Measurements from ENCODE around the gene GPSM1.
"Not testable (repeated sequence)": the region's sequence is repeated elsewhere in the genome, so short reads cannot be mapped to it uniquely, and the experiment has no call there.

The GPSM1 gene

DNA sequence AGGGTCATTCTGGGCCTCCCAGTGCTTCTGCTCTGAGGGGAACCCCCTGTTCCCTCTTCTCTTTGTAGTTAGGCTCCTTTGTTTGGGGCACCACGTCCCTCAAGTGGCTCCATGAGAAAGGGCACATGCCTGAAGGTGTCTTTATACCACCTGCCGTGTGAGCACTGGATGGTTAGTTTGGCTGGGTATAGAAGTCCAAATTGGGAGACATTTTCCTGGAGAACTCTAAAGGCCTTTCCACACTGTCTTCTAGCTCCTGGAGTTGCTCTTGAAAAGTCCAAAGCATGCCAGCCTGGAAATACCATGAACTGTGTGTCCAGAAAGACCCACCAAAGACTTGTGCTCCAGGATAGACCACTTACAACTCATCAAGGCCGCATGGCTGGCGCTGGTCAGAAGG is 12.4 kb upstream of the GPSM1 start:
- Histone ChIP-seq H3K4me3 (ENCODE audit: low read depth in 1 of 2, low read length in 2 of 2) (no peak overlapping the region), H3K4me1 (ENCODE audit: insufficient read depth, low read length) (no peaks in the 10 kb centered on the region), H3K9ac (ENCODE audit: low read length) (no peak overlapping the region), H3K27me3 (ENCODE audit: control insufficient read depth in 1 of 2, insufficient read depth in 2 of 2, low read length in 2 of 2) (peaks cover 0 to 20% of the 10 kb centered on the region in 2 donors), H3K27ac (ENCODE audit: low read depth, low read length) (no peak overlapping the region), H3K36me3 (ENCODE audit: insufficient read depth, low read length) (no peaks in the 10 kb centered on the region), H3K9me3 (ENCODE audit: low read length) (no peaks in the 10 kb centered on the region)

- Histone ChIP-seq H3K9ac (ENCODE audit: low read length) (no peak overlapping the region), H3K9me3 (ENCODE audit: low read length) (no peaks in the 10 kb centered on the region), H3K27me3 (ENCODE audit: control insufficient read depth in 1 of 2, insufficient read depth in 2 of 2, low read length in 2 of 2) (peaks cover 0 to 10% of the 10 kb centered on the region in 2 donors), H3K36me3 (ENCODE audit: insufficient read depth, low read length) (no peaks in the 10 kb centered on the region), H3K27ac (ENCODE audit: low read depth, low read length) (no peak overlapping the region), H3K4me1 (ENCODE audit: insufficient read depth, low read length) (no peaks in the 10 kb centered on the region), H3K4me3 (ENCODE audit: low read depth in 1 of 2, low read length in 2 of 2) (no peak overlapping the region)
Observed at GRCh38 chr9:136316271-136316751, 11.0 kb upstream of the GPSM1 start.

- Histone ChIP-seq H3K4me3 (ENCODE audit: low read depth in 1 of 2, low read length in 2 of 2) (no peak overlapping the region), H3K9ac (ENCODE audit: low read length) (no peak overlapping the region), H3K27me3 (ENCODE audit: control insufficient read depth in 1 of 2, insufficient read depth in 2 of 2, low read length in 2 of 2) (peaks cover 0 to 2% of the 10 kb centered on the region in 2 donors), H3K36me3 (ENCODE audit: insufficient read depth, low read length) (no peaks in the 10 kb centered on the region), H3K4me1 (ENCODE audit: insufficient read depth, low read length) (no peaks in the 10 kb centered on the region), H3K9me3 (ENCODE audit: low read length) (no peaks in the 10 kb centered on the region), H3K27ac (ENCODE audit: low read depth, low read length) (no peak overlapping the region)
Observed at GRCh38 chr9:136316896-136317676, 10.3 kb upstream of the GPSM1 start.

DNA sequence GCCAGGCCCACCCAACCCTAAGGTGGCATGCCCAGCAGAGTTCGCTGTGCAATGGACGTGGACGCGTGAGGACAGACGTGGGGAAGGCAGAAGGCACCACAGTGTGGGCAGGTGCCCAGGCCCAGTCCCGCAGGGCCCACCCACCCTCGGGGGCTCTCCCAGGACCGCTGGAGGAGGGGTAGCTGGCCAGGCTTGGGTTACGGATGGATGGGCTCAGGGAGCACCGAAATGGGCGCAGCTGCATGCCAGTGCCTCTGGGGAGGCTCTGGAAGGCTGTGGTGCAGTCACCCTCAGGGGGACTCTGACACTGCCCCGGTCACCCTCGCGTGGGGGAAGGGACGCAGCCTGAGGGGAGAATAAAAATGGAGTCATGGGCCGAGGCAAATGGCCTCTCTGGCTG is 9.6 kb upstream of the GPSM1 start:
- Histone ChIP-seq H3K27ac (ENCODE audit: low read depth, low read length) (no peak overlapping the region), H3K27me3 (ENCODE audit: control insufficient read depth in 1 of 2, insufficient read depth in 2 of 2, low read length in 2 of 2) (no peaks in the 10 kb centered on the region), H3K9me3 (ENCODE audit: low read length) (no peaks in the 10 kb centered on the region)

GRCh38 chr9:136318111-136318775 is 9.1 kb upstream of the GPSM1 start:
- Histone ChIP-seq H3K9me3 (ENCODE audit: low read length) (no peaks in the 10 kb centered on the region), H3K36me3 (ENCODE audit: insufficient read depth, low read length) (no peaks in the 10 kb centered on the region), H3K4me3 (ENCODE audit: low read depth in 1 of 2, low read length in 2 of 2) (no peak overlapping the region), H3K4me1 (ENCODE audit: insufficient read depth, low read length) (no peaks in the 10 kb centered on the region), H3K9ac (ENCODE audit: low read length) (no peak overlapping the region), H3K27me3 (ENCODE audit: control insufficient read depth in 1 of 2, insufficient read depth in 2 of 2, low read length in 2 of 2) (no peaks in the 10 kb centered on the region), H3K27ac (ENCODE audit: low read depth, low read length) (no peak overlapping the region)

More for the DNA sequence above, 9.6 kb upstream of the GPSM1 start:
- no peak overlapping the region for H3K4me3 ChIP-seq (ENCODE audit: low read depth in 1 of 2, low read length in 2 of 2)
- no peak overlapping the region for H3K9ac ChIP-seq (ENCODE audit: low read length)
- no peaks in the 10 kb centered on the region for H3K36me3 ChIP-seq (ENCODE audit: insufficient read depth, low read length)
- H3K4me1 ChIP-seq (ENCODE audit: insufficient read depth, low read length): no peaks in the 10 kb centered on the region

DNA sequence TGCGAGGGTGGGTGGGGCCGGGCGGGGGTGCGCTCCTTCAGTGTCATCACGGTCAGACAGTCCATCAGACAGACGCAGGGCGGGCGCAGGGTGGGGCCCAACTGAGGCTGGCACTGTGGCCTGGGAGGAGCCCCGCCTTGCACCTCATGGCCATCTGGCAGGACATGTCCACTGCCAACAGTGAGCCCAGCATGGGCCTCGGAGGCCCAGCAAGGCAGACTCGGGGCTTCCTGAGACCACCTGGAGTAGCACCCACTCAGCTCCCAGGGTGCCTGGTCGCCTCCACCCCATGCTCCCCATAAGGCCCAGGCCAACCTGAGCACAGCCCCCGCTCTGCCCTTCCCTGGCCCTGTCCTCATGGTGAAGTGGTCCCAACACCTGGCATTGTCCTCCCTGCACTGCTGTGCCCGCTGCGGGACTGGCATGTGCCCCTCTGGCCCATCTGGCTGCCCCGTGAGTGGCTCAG is 8.5 kb upstream of the GPSM1 start:
- Histone ChIP-seq H3K9me3 (ENCODE audit: low read length) (no peaks in the 10 kb centered on the region), H3K9ac (ENCODE audit: low read length) (no peak overlapping the region)

DNA sequence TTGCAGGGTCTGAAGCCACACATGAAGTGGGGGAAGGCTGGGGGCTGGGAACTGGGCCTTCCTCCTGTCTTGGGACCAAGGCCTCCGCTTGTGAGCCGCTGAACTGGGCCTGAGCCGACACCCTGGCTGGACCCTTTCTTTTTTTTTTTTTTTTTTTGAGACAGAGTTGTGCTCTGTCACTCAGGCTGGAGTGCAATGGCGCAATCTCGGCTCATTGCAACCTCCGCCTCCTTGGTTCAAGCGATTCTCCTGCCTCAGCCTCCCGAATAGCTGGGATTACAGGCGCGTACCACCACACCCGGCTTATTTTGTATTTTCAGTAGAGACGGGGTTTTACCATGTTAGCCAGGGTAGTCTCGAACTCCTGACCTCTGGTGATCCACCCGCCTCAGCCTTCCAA is 8.1 kb upstream of the GPSM1 start:
- H3K36me3 ChIP-seq (ENCODE audit: insufficient read depth, low read length); H3K9me3 ChIP-seq (ENCODE audit: low read length): not testable (repeated sequence)

More for the DNA sequence above, 8.5 kb upstream of the GPSM1 start:
- H3K4me3 ChIP-seq (ENCODE audit: low read depth in 1 of 2, low read length in 2 of 2): no peak overlapping the region
- no peak overlapping the region for H3K27ac ChIP-seq (ENCODE audit: low read depth, low read length)
- H3K27me3 ChIP-seq (ENCODE audit: control insufficient read depth in 1 of 2, insufficient read depth in 2 of 2, low read length in 2 of 2): no peaks in the 10 kb centered on the region
- no peaks in the 10 kb centered on the region for H3K4me1 ChIP-seq (ENCODE audit: insufficient read depth, low read length)
- no peaks in the 10 kb centered on the region for H3K36me3 ChIP-seq (ENCODE audit: insufficient read depth, low read length)

GRCh38 chr9:136319955-136320354 is 7.4 kb upstream of the GPSM1 start:
- not testable (repeated sequence) for H3K36me3 ChIP-seq (ENCODE audit: insufficient read depth, low read length); H3K9me3 ChIP-seq (ENCODE audit: low read length); H3K27me3 ChIP-seq (ENCODE audit: control insufficient read depth in 1 of 2, insufficient read depth in 2 of 2, low read length in 2 of 2); H3K27ac ChIP-seq (ENCODE audit: low read depth, low read length); H3K4me1 ChIP-seq (ENCODE audit: insufficient read depth, low read length); H3K4me3 ChIP-seq (ENCODE audit: low read depth in 1 of 2, low read length in 2 of 2); H3K9ac ChIP-seq (ENCODE audit: low read length)

More for the DNA sequence above, 8.1 kb upstream of the GPSM1 start:
- H3K27ac ChIP-seq (ENCODE audit: low read depth, low read length); H3K9ac ChIP-seq (ENCODE audit: low read length); H3K27me3 ChIP-seq (ENCODE audit: control insufficient read depth in 1 of 2, insufficient read depth in 2 of 2, low read length in 2 of 2); H3K4me3 ChIP-seq (ENCODE audit: low read depth in 1 of 2, low read length in 2 of 2); H3K4me1 ChIP-seq (ENCODE audit: insufficient read depth, low read length): not testable (repeated sequence)

- not testable (repeated sequence) for H3K36me3 ChIP-seq (ENCODE audit: insufficient read depth, low read length); H3K9me3 ChIP-seq (ENCODE audit: low read length); H3K9ac ChIP-seq (ENCODE audit: low read length); H3K27me3 ChIP-seq (ENCODE audit: control insufficient read depth in 1 of 2, insufficient read depth in 2 of 2, low read length in 2 of 2); H3K27ac ChIP-seq (ENCODE audit: low read depth, low read length); H3K4me3 ChIP-seq (ENCODE audit: low read depth in 1 of 2, low read length in 2 of 2); H3K4me1 ChIP-seq (ENCODE audit: insufficient read depth, low read length)
Observed at GRCh38 chr9:136320972-136321371, 6.4 kb upstream of the GPSM1 start.

DNA sequence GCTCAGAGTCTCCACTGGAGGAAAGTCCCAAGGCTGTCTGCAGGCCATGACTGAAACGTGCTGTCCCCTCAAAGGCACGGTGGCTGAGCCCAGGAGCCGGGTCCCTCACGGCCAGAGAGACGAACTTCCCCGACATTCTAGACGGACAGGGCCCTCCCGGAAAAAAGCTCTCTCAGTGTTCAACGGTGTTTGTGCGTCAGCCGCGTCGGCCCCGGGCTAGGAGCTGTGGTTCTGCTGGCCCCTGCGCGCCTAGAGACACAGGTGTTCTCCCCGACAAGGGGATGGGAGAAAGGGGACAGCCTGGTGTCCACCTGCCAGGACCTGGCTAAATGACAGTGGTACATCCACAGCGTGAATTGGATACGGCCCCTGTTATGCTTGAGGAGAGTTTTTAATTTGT is 5.8 kb upstream of the GPSM1 start:
- no peak overlapping the region for H3K9ac ChIP-seq (ENCODE audit: low read length)
- peaks cover 2% of the 10 kb centered on the region for H3K4me1 ChIP-seq (ENCODE audit: insufficient read depth, low read length)
- no peaks in the 10 kb centered on the region for H3K9me3 ChIP-seq (ENCODE audit: low read length)
- H3K4me3 ChIP-seq (ENCODE audit: low read depth in 1 of 2, low read length in 2 of 2): no peak overlapping the region
- no peaks in the 10 kb centered on the region for H3K36me3 ChIP-seq (ENCODE audit: insufficient read depth, low read length)
- no peaks in the 10 kb centered on the region for H3K27me3 ChIP-seq (ENCODE audit: control insufficient read depth in 1 of 2, insufficient read depth in 2 of 2, low read length in 2 of 2)
- H3K27ac ChIP-seq (ENCODE audit: low read depth, low read length): no peak overlapping the region

- Histone ChIP-seq H3K4me1 (ENCODE audit: insufficient read depth, low read length) (peaks cover 8% of the 10 kb centered on the region), H3K9ac (ENCODE audit: low read length) (no peak overlapping the region), H3K27ac (ENCODE audit: low read depth, low read length) (no peak overlapping the region), H3K4me3 (ENCODE audit: low read depth in 1 of 2, low read length in 2 of 2) (no peak overlapping the region), H3K9me3 (ENCODE audit: low read length) (no peaks in the 10 kb centered on the region), H3K36me3 (ENCODE audit: insufficient read depth, low read length) (no peaks in the 10 kb centered on the region), H3K27me3 (ENCODE audit: control insufficient read depth in 1 of 2, insufficient read depth in 2 of 2, low read length in 2 of 2) (no peaks in the 10 kb centered on the region)
Observed at GRCh38 chr9:136322756-136323330, 4.5 kb upstream of the GPSM1 start.

Measured in muscle layer of colon (tissue), 2 donors.